Body of pancreas (tissue), 4 donors: ENCODE measurements around the gene FBRS. TPM values are rescaled to one million over a fixed set of nuclear protein-coding genes. Genes with fewer than 3 reads are reported as not detected.
A peak's percentile ranks its signal among the peaks of the same experiment; 100 is the strongest.

ENCODE experiments used
- ATAC-seq: fragments of 150-250 bp; one replicate; pipeline ENCODE4 v1.9.1; 2016
- DNase-seq, 4 donors: peaks; one replicate each; pipeline ENCODE4 v3.0.0-alpha.2; 2019
- H3K27ac ChIP-seq, 4 donors: fragments of 200-600 bp; sonication (generic); 1 replicate in 3 of 4; 2 replicates in 1 of 4; pipeline versions ENCODE4 v1.5.1 to v1.6.1; 2016 to 2019; ENCODE audit warnings: mild to moderate bottlenecking in 1 of 4, mixed read lengths in 1 of 4, moderate library complexity in 1 of 4
- H3K27me3 ChIP-seq, 2 donors: fragments of 200-600 bp; sonication (generic); one replicate each; pipeline ENCODE4 v1.6.0; 2016; ENCODE audit warnings: mild to moderate bottlenecking in 1 of 2
- H3K36me3 ChIP-seq, 2 donors: fragments of 200-600 bp; sonication (generic); replicated peaks in 1 of 2; 2 replicates each; pipeline ENCODE4 v1.5.1; 2016; ENCODE audit warnings: low read depth in 2 of 2; ENCODE audit not compliant: insufficient read depth in 1 of 2
- H3K4me1 ChIP-seq: fragments of 200-600 bp; sonication (generic); one replicate; pipeline ENCODE4 v1.6.0; 2016
- H3K4me3 ChIP-seq, 2 donors: fragments of 200-600 bp; sonication (generic); 1 replicate in 1 of 2; 2 replicates in 1 of 2; pipeline ENCODE4 v1.5.1; 2016 to 2019
- H3K9me3 ChIP-seq, 3 donors: fragments of 200-600 bp; sonication (generic); 1 replicate in 2 of 3; 2 replicates in 1 of 3; pipeline ENCODE4 v1.5.1; 2016
- CTCF ChIP-seq, 7 experiments: fragments of 450-650 bp in 4 of 7; fragments of 200-600 bp in 3 of 7; sonication (generic) in 3 of 7; IDR thresholded peaks; one replicate each; pipeline ENCODE4 v1.5.1; 2016 to 2019; ENCODE audit warnings: antibody characterized with exemption in 7 of 7
- POLR2A ChIP-seq, 3 donors: fragments of 450-650 bp; IDR thresholded peaks; one replicate each; pipeline ENCODE4 v1.6.1; 2016; ENCODE audit warnings: antibody characterized with exemption in 3 of 3, mild to moderate bottlenecking in 2 of 3
- WGBS, 2 donors: methylation state at CpG; one replicate each; pipeline ENCODE4 v1.1.5; 2017; 5-methylcytosine and 5-hydroxymethylcytosine counted together
- intact Hi-C: fragments of 100-400 bp; cut with DNase I; formaldehyde crosslinking; loops from one replicate; pipeline ENCODE4 v1.15.1; 2023
- total RNA-seq, 2 donors: library from RNA; depleted of rRNA; stranded (reverse); fragments of >200 nt; gene quantifications; one replicate each; pipeline ENCODE4 v1.1.0, GENCODE V29; 2016

FBRS gene
- total RNA-seq, 2 donors from 2014 or later = 20.8 to 76.8 TPM

GRCh38 chr16:30665830-30666190 lies 7.6 kb downstream of the FBRS start:
- Histone ChIP-seq H3K36me3 (peaks cover 28 to 41% of the 10 kb centered on the region in 2 donors), H3K27ac (peak overlapping the region in 1 of 4 donors; percentile 8), H3K4me1 (peaks cover 26% of the 10 kb centered on the region), H3K9me3 (no peaks in the 10 kb centered on the region), H3K4me3 (no peak overlapping the region), H3K27me3 (no peaks in the 10 kb centered on the region)
- no peak for DNase-seq
- no peak for ATAC-seq
- 62 to 70% methylated on average over 4 of the region's 4 CpGs for WGBS, 2 donors
- TF ChIP-seq POLR2A (IDR thresholded peaks at IDR 0.05) (no peak), CTCF (IDR thresholded peaks at IDR 0.05) (no peak)
- intact Hi-C loops = no loop called here

- intact Hi-C loops = no loop called here
- no peak overlapping the region for H3K4me3 ChIP-seq
- no peaks in the 10 kb centered on the region for H3K9me3 ChIP-seq
- H3K4me1 ChIP-seq = peaks cover 17% of the 10 kb centered on the region
- WGBS, 2 donors = 85 to 96% methylated on average over 4 to 7 of the region's 7 CpGs
- TF ChIP-seq POLR2A (IDR thresholded peaks at IDR 0.05) = no peak
- TF ChIP-seq CTCF (IDR thresholded peaks at IDR 0.05) = no peak
- ATAC-seq = no peak
- no peak for DNase-seq
- H3K27ac ChIP-seq = no peak overlapping the region
- H3K36me3 ChIP-seq = peaks cover 28 to 41% of the 10 kb centered on the region in 2 donors
- H3K27me3 ChIP-seq = no peaks in the 10 kb centered on the region
Measured at GRCh38 chr16:30666681-30667080, 8.4 kb downstream of the FBRS start.

GRCh38 chr16:30667361-30667905 lies 9.2 kb downstream of the FBRS start:
- intact Hi-C loops = no loop called here
- no peaks in the 10 kb centered on the region for H3K9me3 ChIP-seq
- DNase-seq (no peak), ATAC-seq (no peak)
- peaks cover 10% of the 10 kb centered on the region for H3K4me1 ChIP-seq
- no peak overlapping the region for H3K4me3 ChIP-seq
- no peak for TF ChIP-seq POLR2A (IDR thresholded peaks at IDR 0.05)
- no peak for TF ChIP-seq CTCF (IDR thresholded peaks at IDR 0.05)
- no peak overlapping the region for H3K27ac ChIP-seq
- H3K27me3 ChIP-seq = no peaks in the 10 kb centered on the region
- WGBS, 2 donors = 87 to 100% methylated on average over 2 to 11 of the region's 11 CpGs
- peaks cover 28 to 41% of the 10 kb centered on the region in 2 donors for H3K36me3 ChIP-seq

GRCh38 chr16:30668393-30668792 lies 10.2 kb downstream of the FBRS start:
- no peak for ATAC-seq
- H3K36me3 ChIP-seq = peaks cover 28 to 41% of the 10 kb centered on the region in 2 donors

More at GRCh38 chr16:30668393-30668792, 10.2 kb downstream of the FBRS start:
- Histone ChIP-seq H3K27ac (no peak overlapping the region), H3K4me3 (no peak overlapping the region), H3K9me3 (no peaks in the 10 kb centered on the region), H3K27me3 (no peaks in the 10 kb centered on the region), H3K4me1 (peaks cover 4% of the 10 kb centered on the region)
- DNase-seq = no peak
- intact Hi-C loops = no loop called here
- TF ChIP-seq POLR2A (IDR thresholded peaks at IDR 0.05) = no peak
- TF ChIP-seq CTCF (IDR thresholded peaks at IDR 0.05) = no peak
- WGBS, 2 donors = 86 to 89% methylated on average over 12 of the region's 12 CpGs
